Osteocyte (in vitro differentiated cells): ENCODE data around the gene NCCRP1. TPM values are rescaled to one million over a fixed set of nuclear protein-coding genes. Genes with fewer than 3 reads are reported as not detected.

Source experiments
- DNase-seq: peaks from one replicate; pipeline ENCODE4 v3.0.0; 2021; ENCODE audit warnings: mixed read lengths; ENCODE audit not compliant: unreplicated experiment; ENCODE audit errors: extremely low spot score
- H3K27ac Mint-ChIP-seq: one replicate; pipeline ENCODE4 v1.8.0; 2021; ENCODE audit warnings: mild to moderate bottlenecking, mixed read lengths; ENCODE audit not compliant: unreplicated experiment
- H3K27me3 Mint-ChIP-seq: one replicate; pipeline ENCODE4 v1.8.0; 2021; ENCODE audit warnings: mixed read lengths; ENCODE audit not compliant: unreplicated experiment
- H3K36me3 Mint-ChIP-seq: one replicate; pipeline ENCODE4 v1.8.0; 2021; ENCODE audit warnings: mixed read lengths; ENCODE audit not compliant: unreplicated experiment
- H3K4me1 Mint-ChIP-seq: one replicate; pipeline ENCODE4 v1.8.0; 2021; ENCODE audit warnings: mixed read lengths; ENCODE audit not compliant: unreplicated experiment
- H3K4me3 Mint-ChIP-seq: one replicate; pipeline ENCODE4 v1.8.0; 2021; ENCODE audit warnings: mild to moderate bottlenecking, moderate library complexity, mixed read lengths; ENCODE audit not compliant: unreplicated experiment
- H3K9me3 Mint-ChIP-seq: one replicate; pipeline ENCODE4 v1.8.0; 2021; ENCODE audit warnings: mixed read lengths; ENCODE audit not compliant: unreplicated experiment
- total RNA-seq: library from RNA; stranded (reverse); gene quantifications from 2 replicates; pipeline ENCODE4 v1.2.1, GENCODE V29; 2021
- TF ChIP-seq, protein P1 (sequence below): fragments of 200-600 bp; sonication (generic); IDR thresholded peaks from 2 replicates; pipeline ENCODE4 v1.5.0; 2021; ENCODE audit warnings: antibody characterized with exemption, mild to moderate bottlenecking, moderate library complexity

NCCRP1 gene
- total RNA-seq, 1 donor from 2014 or later, result not detected

GRCh38 chr19:39181500-39182173 lies 15.1 kb upstream of the NCCRP1 start:
- Mint-ChIP-seq H3K27ac (no peak overlapping the region), H3K9me3 (no peaks in the 10 kb centered on the region), H3K36me3 (peaks cover 2% of the 10 kb centered on the region), H3K4me1 (no peaks in the 10 kb centered on the region), H3K4me3 (no peak overlapping the region), H3K27me3 (no peaks in the 10 kb centered on the region)
- TF ChIP-seq, protein P1, sequence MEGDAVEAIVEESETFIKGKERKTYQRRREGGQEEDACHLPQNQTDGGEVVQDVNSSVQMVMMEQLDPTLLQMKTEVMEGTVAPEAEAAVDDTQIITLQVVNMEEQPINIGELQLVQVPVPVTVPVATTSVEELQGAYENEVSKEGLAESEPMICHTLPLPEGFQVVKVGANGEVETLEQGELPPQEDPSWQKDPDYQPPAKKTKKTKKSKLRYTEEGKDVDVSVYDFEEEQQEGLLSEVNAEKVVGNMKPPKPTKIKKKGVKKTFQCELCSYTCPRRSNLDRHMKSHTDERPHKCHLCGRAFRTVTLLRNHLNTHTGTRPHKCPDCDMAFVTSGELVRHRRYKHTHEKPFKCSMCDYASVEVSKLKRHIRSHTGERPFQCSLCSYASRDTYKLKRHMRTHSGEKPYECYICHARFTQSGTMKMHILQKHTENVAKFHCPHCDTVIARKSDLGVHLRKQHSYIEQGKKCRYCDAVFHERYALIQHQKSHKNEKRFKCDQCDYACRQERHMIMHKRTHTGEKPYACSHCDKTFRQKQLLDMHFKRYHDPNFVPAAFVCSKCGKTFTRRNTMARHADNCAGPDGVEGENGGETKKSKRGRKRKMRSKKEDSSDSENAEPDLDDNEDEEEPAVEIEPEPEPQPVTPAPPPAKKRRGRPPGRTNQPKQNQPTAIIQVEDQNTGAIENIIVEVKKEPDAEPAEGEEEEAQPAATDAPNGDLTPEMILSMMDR, result no peak
- DNase-seq, result no peak

DNA sequence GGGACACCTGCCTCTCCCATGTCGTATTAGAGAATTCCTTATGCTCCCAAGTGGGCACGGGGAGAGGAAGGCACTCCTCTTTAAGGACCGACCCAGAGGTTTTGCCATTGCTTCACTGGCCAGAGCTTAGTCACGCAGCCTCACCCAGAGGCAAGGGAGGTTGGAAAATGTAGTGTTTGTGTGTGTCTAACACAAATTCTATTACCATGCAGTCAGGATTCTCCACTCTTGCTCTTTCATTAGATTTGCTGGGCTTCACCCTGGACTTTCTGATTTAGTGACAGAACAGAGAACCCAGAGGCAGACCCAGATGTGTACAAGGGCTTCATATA lies 14.6 kb upstream of the NCCRP1 start:
- TF ChIP-seq, protein P1, result no peak
- DNase-seq, result no peak
- no peaks in the 10 kb centered on the region for H3K9me3 Mint-ChIP-seq
- no peak overlapping the region for H3K4me3 Mint-ChIP-seq
- H3K4me1 Mint-ChIP-seq, result no peaks in the 10 kb centered on the region
- no peaks in the 10 kb centered on the region for H3K27me3 Mint-ChIP-seq
- no peak overlapping the region for H3K27ac Mint-ChIP-seq
- peaks cover 2% of the 10 kb centered on the region for H3K36me3 Mint-ChIP-seq

DNA sequence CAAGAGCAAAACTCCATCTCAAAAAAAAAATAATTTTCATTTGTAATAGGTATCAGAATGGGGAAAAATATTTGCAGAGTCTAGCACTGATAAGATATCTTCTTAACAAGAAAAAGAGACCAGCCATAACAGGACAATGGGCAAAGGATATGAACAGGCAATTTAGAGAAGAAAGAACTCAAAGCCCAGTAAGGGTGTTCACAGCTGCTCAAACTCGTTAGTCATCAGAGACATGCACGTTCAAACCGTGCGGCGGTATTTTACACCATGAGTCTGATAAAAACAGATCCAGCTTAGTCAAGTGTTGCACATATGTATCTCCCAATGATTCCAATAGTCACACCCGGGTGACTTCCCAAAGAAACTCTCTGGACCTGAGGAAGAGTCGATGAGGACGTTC lies 13.7 kb upstream of the NCCRP1 start:
- Mint-ChIP-seq H3K9me3 (no peaks in the 10 kb centered on the region), H3K4me1 (no peaks in the 10 kb centered on the region), H3K36me3 (peaks cover 2% of the 10 kb centered on the region), H3K27me3 (peaks cover 2% of the 10 kb centered on the region), H3K4me3 (no peak overlapping the region), H3K27ac (no peak overlapping the region)
- DNase-seq, result no peak
- TF ChIP-seq, protein P1, result no peak

- H3K4me3 Mint-ChIP-seq, result no peak overlapping the region
- TF ChIP-seq, protein P1, result no peak
- H3K27ac Mint-ChIP-seq, result no peak overlapping the region
- H3K9me3 Mint-ChIP-seq, result no peaks in the 10 kb centered on the region
- no peaks in the 10 kb centered on the region for H3K36me3 Mint-ChIP-seq
- DNase-seq, result no peak
- H3K27me3 Mint-ChIP-seq, result peaks cover 14% of the 10 kb centered on the region
- no peaks in the 10 kb centered on the region for H3K4me1 Mint-ChIP-seq
Observed at GRCh38 chr19:39186391-39186790, 10.4 kb upstream of the NCCRP1 start.

- H3K4me3 Mint-ChIP-seq, result no peak overlapping the region
- TF ChIP-seq, protein P1, result peak; percentile 35
- peaks cover 14% of the 10 kb centered on the region for H3K27me3 Mint-ChIP-seq
- no peaks in the 10 kb centered on the region for H3K36me3 Mint-ChIP-seq
- H3K27ac Mint-ChIP-seq, result no peak overlapping the region
- no peaks in the 10 kb centered on the region for H3K9me3 Mint-ChIP-seq
- no peaks in the 10 kb centered on the region for H3K4me1 Mint-ChIP-seq
- no peak for DNase-seq
Observed at GRCh38 chr19:39187552-39187943, 9.2 kb upstream of the NCCRP1 start.
